SKM-1 (cell line): ENCODE data around the gene DIP2B.
A peak's percentile ranks its signal among the peaks of the same experiment; 100 is the strongest.
"Not testable (repeated sequence)": the region's sequence is repeated elsewhere in the genome, so short reads cannot be mapped to it uniquely, and the experiment has no call there.

Experiments used
- DNase-seq: peaks from one replicate; lab custom pipeline; 2025; ENCODE audit not compliant: unreplicated experiment; lab: John Stamatoyannopoulos, UW

DIP2B gene

GRCh38 chr12:50547742-50548141 lies 43.0 kb downstream of the DIP2B start:
- DNase-seq = no peak

- no peak for DNase-seq
Measured at GRCh38 chr12:50549885-50550284, 45.1 kb downstream of the DIP2B start.

- no peak for DNase-seq
Measured at GRCh38 chr12:50550530-50551223, 45.9 kb downstream of the DIP2B start.

- no peak for DNase-seq
Measured at GRCh38 chr12:50551866-50552265, 47.1 kb downstream of the DIP2B start.

- DNase-seq = no peak
Measured at GRCh38 chr12:50554651-50555050, 49.9 kb downstream of the DIP2B start.

GRCh38 chr12:50555471-50555885 lies 50.7 kb downstream of the DIP2B start:
- no peak for DNase-seq

- DNase-seq = no peak
Measured at GRCh38 chr12:50556273-50556672, 51.5 kb downstream of the DIP2B start.

- not testable (repeated sequence) for DNase-seq
Measured at GRCh38 chr12:50556796-50557195, 52.0 kb downstream of the DIP2B start.

- DNase-seq = no peak
Measured at GRCh38 chr12:50557421-50557820, 52.6 kb downstream of the DIP2B start.

GRCh38 chr12:50558970-50559369 lies 54.2 kb downstream of the DIP2B start:
- no peak for DNase-seq

- DNase-seq = no peak
Measured at GRCh38 chr12:50562520-50563433, 58.0 kb downstream of the DIP2B start.

GRCh38 chr12:50563434-50563787 lies 58.6 kb downstream of the DIP2B start:
- DNase-seq = no peak

- no peak for DNase-seq
Measured at GRCh38 chr12:50564237-50564947, 59.6 kb downstream of the DIP2B start.

- DNase-seq = no peak
Measured at GRCh38 chr12:50564948-50565297, 60.1 kb downstream of the DIP2B start.

- no peak for DNase-seq
Measured at GRCh38 chr12:50566066-50566465, 61.3 kb downstream of the DIP2B start.

- no peak for DNase-seq
Measured at GRCh38 chr12:50567926-50568325, 63.1 kb downstream of the DIP2B start.

GRCh38 chr12:50568338-50569091 lies 63.7 kb downstream of the DIP2B start:
- DNase-seq = no peak

- DNase-seq = no peak
Measured at GRCh38 chr12:50569321-50569720, 64.5 kb downstream of the DIP2B start.

GRCh38 chr12:50569876-50570275 lies 65.1 kb downstream of the DIP2B start:
- DNase-seq = no peak

GRCh38 chr12:50571786-50572185 lies 67.0 kb downstream of the DIP2B start:
- DNase-seq = no peak

- DNase-seq = peak; percentile 24
Measured at GRCh38 chr12:50572287-50572686, 67.5 kb downstream of the DIP2B start.
